Sigmoid colon (tissue), 7 donors: ENCODE measurements around the gene TES. TPM values are rescaled to one million over a fixed set of nuclear protein-coding genes. Genes with fewer than 3 reads are reported as not detected.

Experiments used
- polyA plus RNA-seq, 3 donors: library from polyadenylated mRNA; stranded (reverse); fragments of 200-250 nt; gene quantifications; one replicate each; pipeline ENCODE4 v1.2.3, GENCODE V29; 2013
- total RNA-seq, 4 donors: library from RNA; depleted of rRNA; stranded (reverse); fragments of >200 nt; gene quantifications; one replicate each; pipeline ENCODE4 v1.1.0, GENCODE V29; 2016
- donor health status: healthy with polysubstance abuse.
- donor health status: Bipolar disorder and iron deficiency.
- donor health status: healthy.

Gene TES
- total and polyA plus RNA-seq, 7 donors, result 53.5 to 514 (median 289) TPM

Other genes starting within 250 kb of the TES start
- gene TFEC, start 179.8 kb upstream of the TES start, total RNA-seq, result 1 to 10 TPM; 4.3 to 9.1 (median 5.1) TPM
- 1 to 10 TPM; 2.0 to 2.4 (median 2.1) TPM for gene TFEC, start 179.8 kb upstream of the TES start, polyA plus RNA-seq